Breast epithelium (tissue), 4 donors: ENCODE data around the gene TXNL4B. TPM values are rescaled to one million over a fixed set of nuclear protein-coding genes. Genes with fewer than 3 reads are reported as not detected.

Experiments used
- DNase-seq, 2 donors: peaks; one replicate each; pipeline ENCODE4 v3.0.0-alpha.2; 2019; ENCODE audit warnings: low spot score in 2 of 2
- H3K27ac ChIP-seq, 2 donors: fragments of 200-600 bp; sonication (generic) in 1 of 2; one replicate each; pipeline ENCODE4 v1.5.1; 2016 to 2019; ENCODE audit warnings: mild to moderate bottlenecking in 1 of 2
- H3K27me3 ChIP-seq, 2 donors: fragments of 200-600 bp; sonication (generic) in 1 of 2; one replicate each; pipeline versions ENCODE4 v1.5.1 to v1.6.0; 2017 to 2019; ENCODE audit warnings: control low read depth in 1 of 2, mild to moderate bottlenecking in 1 of 2
- H3K36me3 ChIP-seq: fragments of 200-600 bp; one replicate; pipeline ENCODE4 v1.5.1; 2019
- H3K4me1 ChIP-seq, 2 donors: fragments of 200-600 bp; sonication (generic); one replicate each; pipeline ENCODE4 v1.5.1; 2016 to 2019; ENCODE audit warnings: control low read depth in 1 of 2
- H3K4me3 ChIP-seq, 3 donors: fragments of 200-600 bp; sonication (generic); 1 replicate in 2 of 3; 2 replicates in 1 of 3; pipeline ENCODE4 v1.5.1; 2016 to 2019; ENCODE audit warnings: mild to moderate bottlenecking in 3 of 3, moderate library complexity in 2 of 3
- H3K9me3 ChIP-seq, 2 donors: fragments of 200-600 bp; sonication (generic) in 1 of 2; one replicate each; pipeline ENCODE4 v1.5.1; 2016 to 2019; ENCODE audit warnings: control low read depth in 1 of 2
- POLR2A ChIP-seq: fragments of 450-650 bp; IDR thresholded peaks from one replicate; pipeline ENCODE4 v1.6.1; 2016; ENCODE audit warnings: antibody characterized with exemption, mild to moderate bottlenecking, moderate library complexity
- POLR2AphosphoS5 ChIP-seq, 3 donors: sonication (generic); formaldehyde crosslinking; IDR thresholded peaks; one replicate each; pipeline ENCODE4 v1.6.1; 2017; ENCODE audit warnings: antibody characterized with exemption in 3 of 3
- intact Hi-C: fragments of 100-400 bp; cut with DNase I; formaldehyde crosslinking; loops from one replicate; pipeline ENCODE4 v1.15.1; 2023; ENCODE audit warnings: low total_unique reads
- total RNA-seq, 3 donors: library from RNA; depleted of rRNA; stranded (reverse); fragments of >200 nt; gene quantifications; one replicate each; pipeline ENCODE4 v1.1.0, GENCODE V29; 2016
- TF ChIP-seq, protein P1 (sequence below), 3 donors: fragments of 450-650 bp; IDR thresholded peaks; one replicate each; pipeline ENCODE4 v1.5.1; 2016 to 2017; ENCODE audit warnings: antibody characterized with exemption in 3 of 3, mild to moderate bottlenecking in 3 of 3, moderate library complexity in 3 of 3

The TXNL4B gene
- total RNA-seq, 3 donors from 2014 or later, result 7.2 to 16.4 (median 8.8) TPM

DNA sequence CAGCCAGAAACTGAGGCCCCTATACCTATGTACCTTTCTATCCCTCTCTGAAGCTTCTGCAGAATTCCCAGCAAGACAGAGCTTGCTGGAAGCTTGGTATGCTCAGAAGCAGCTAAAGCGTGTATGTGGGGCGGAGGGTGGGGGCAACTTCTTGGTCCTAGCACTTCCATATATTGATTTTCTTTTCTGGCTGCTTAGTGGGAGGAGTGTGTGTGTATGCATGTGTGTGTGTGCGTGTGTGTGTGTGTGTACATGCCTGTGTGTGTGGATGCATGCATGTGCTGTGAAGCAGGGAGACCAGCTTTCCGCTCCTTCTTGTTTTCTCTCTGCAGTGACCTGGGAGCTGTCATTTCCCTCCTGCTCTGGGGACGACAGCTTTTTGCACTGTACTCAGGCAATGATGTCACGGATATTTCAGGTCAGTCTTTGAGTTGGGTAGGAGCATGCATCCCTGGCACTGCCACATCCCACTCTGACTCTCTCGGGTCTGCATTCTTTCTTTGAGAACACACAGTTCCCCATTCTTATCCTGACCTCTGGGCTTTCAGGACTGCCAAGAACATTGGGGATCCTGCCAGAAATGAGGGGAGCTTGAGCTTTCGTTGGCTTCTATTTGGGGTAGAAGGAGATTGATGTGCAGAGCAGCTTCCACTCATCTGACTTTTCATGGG is 19.7 kb downstream of the TXNL4B start:
- Histone ChIP-seq H3K4me3 (no peak overlapping the region), H3K9me3 (no peaks in the 10 kb centered on the region), H3K36me3 (no peaks in the 10 kb centered on the region), H3K27ac (no peak overlapping the region), H3K4me1 (no peaks in the 10 kb centered on the region), H3K27me3 (no peaks in the 10 kb centered on the region)
- no peak for DNase-seq
- TF ChIP-seq, protein P1, sequence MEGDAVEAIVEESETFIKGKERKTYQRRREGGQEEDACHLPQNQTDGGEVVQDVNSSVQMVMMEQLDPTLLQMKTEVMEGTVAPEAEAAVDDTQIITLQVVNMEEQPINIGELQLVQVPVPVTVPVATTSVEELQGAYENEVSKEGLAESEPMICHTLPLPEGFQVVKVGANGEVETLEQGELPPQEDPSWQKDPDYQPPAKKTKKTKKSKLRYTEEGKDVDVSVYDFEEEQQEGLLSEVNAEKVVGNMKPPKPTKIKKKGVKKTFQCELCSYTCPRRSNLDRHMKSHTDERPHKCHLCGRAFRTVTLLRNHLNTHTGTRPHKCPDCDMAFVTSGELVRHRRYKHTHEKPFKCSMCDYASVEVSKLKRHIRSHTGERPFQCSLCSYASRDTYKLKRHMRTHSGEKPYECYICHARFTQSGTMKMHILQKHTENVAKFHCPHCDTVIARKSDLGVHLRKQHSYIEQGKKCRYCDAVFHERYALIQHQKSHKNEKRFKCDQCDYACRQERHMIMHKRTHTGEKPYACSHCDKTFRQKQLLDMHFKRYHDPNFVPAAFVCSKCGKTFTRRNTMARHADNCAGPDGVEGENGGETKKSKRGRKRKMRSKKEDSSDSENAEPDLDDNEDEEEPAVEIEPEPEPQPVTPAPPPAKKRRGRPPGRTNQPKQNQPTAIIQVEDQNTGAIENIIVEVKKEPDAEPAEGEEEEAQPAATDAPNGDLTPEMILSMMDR (IDR thresholded peaks at IDR 0.05), result no peak
- TF ChIP-seq POLR2A (no peak), POLR2AphosphoS5 (IDR thresholded peaks at IDR 0.05) (no peak)
- intact Hi-C loops, result no loop called here

DNA sequence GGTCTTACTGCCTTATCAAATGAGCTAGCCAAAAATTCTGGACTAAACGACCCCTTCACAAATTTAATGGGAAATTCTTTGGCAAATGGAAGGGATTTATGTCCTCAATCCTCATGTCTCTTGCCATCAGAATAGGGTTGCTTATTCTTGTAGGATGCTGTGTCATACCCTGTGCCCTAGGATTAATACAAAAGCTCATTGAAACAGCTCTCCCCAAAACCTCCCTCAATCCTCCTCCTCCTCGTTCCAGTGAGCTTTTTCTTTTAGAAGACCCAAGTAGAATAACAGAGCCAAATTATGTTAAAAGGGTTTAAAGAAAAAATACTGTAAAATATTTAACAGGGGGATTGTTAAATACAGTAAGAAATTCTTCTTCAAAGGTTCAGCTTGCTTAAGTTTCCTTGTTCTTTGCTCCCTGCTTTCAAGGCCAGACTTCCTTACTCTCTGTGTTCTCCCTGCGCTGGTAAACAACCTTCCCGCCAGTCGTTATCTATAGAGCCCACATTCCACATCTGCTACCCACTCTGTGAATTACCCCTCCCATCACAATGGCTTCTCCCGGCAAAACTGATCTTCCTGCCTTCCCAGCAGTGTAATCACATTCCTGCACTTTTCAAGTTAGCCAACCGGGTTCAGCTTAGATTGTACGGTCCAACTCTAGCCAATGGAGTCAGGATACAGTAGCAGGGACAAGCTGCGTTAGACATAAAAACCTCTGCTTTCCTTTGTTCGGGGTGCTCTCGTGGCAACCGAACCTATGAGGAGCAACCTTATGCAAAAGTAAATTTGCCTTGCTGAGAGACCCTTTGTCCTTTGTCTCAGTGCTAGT is 20.7 kb downstream of the TXNL4B start:
- Histone ChIP-seq H3K27me3 (no peaks in the 10 kb centered on the region), H3K4me1 (no peaks in the 10 kb centered on the region), H3K27ac (no peak overlapping the region), H3K9me3 (no peaks in the 10 kb centered on the region), H3K4me3 (no peak overlapping the region), H3K36me3 (no peaks in the 10 kb centered on the region)
- intact Hi-C loops, result no loop called here
- TF ChIP-seq POLR2AphosphoS5 (IDR thresholded peaks at IDR 0.05) (no peak), POLR2A (no peak)
- TF ChIP-seq, protein P1 (IDR thresholded peaks at IDR 0.05), result no peak
- no peak for DNase-seq

DNA sequence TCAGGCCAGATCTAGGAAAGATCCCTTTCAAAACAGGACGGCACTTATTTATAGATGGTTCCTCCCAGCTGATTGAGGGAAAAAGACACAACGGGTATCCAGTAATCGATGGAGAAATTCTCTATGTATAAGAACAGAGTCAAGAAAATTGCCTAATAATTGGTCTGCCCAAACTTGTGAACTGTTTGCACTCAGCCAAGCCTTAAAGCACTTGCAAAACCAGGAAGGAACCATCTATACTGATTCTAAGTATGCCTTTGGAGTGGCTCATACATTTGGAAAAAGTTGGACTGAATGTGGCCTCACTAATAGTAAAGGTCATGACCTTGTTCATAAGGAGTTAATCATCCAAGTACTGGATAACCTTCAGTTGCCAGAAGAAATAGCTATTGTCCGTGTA is 24.5 kb downstream of the TXNL4B start:
- TF ChIP-seq POLR2AphosphoS5 (IDR thresholded peaks at IDR 0.05), result no peak
- Histone ChIP-seq H3K27me3 (no peaks in the 10 kb centered on the region), H3K4me1 (no peaks in the 10 kb centered on the region), H3K27ac (no peak overlapping the region), H3K4me3 (no peak overlapping the region), H3K36me3 (no peaks in the 10 kb centered on the region), H3K9me3 (no peaks in the 10 kb centered on the region)
- DNase-seq, result no peak
- intact Hi-C loops, result no loop called here

DNA sequence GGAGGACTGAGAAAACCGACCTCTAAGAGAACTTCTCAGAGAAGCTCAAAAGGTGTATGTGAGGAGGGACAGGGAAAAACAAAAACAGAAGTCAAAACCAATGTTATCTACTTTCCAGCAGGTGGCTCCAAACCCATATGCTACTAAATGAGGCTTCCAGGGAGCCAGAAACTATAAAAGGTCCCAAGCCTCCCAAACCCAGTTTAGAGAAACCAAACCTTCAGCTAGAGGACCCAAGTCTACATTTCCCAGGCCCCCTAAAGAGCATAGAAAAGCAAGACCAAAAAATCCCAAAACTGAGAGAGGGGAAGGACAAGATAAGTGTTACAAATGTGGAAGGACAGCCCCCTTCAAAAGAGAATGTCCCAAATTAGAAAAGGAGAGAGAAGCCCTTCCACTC is 26.7 kb downstream of the TXNL4B start:
- intact Hi-C loops, result no loop called here
- TF ChIP-seq, protein P1 (IDR thresholded peaks at IDR 0.05), result peak; percentile 31 to 40 (median 32)
- TF ChIP-seq POLR2A, result no peak
- no peaks in the 10 kb centered on the region for H3K4me1 ChIP-seq
- H3K27ac ChIP-seq, result no peak overlapping the region
- no peaks in the 10 kb centered on the region for H3K36me3 ChIP-seq
- H3K4me3 ChIP-seq, result no peak overlapping the region
- no peaks in the 10 kb centered on the region for H3K9me3 ChIP-seq
- no peaks in the 10 kb centered on the region for H3K27me3 ChIP-seq
- no peak for DNase-seq

DNA sequence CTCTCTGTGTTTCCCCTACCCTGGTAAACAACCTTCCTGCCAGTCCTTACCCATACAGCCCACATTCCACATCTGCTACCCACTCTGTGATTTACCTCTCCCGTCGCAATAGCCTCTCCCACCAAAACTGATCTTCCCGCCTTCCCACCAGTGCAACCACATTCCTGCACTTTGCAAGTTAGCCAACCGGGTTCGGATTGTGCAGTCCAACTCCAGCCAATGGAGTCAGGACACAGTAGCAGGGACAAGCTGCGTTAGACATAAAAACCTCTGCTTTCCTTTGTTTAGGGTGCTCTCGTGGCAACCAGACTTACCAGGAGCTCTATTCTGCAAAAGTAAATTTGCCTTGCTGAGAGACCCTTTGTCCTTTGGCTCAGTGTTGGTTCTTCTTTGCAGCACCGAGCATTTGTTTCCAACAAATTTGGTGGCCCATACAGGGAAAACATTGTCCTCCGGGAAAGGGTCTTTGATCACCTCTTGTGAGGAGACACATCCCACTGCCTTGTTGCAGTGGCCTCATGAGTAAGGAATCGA is 29.0 kb downstream of the TXNL4B start:
- Histone ChIP-seq H3K36me3 (no peaks in the 10 kb centered on the region), H3K4me3 (no peak overlapping the region), H3K27ac (no peak overlapping the region), H3K27me3 (no peaks in the 10 kb centered on the region), H3K4me1 (no peaks in the 10 kb centered on the region), H3K9me3 (no peaks in the 10 kb centered on the region)
- DNase-seq, result no peak
- TF ChIP-seq POLR2AphosphoS5 (IDR thresholded peaks at IDR 0.05) (no peak), POLR2A (no peak)
- TF ChIP-seq, protein P1 (IDR thresholded peaks at IDR 0.05), result no peak
- intact Hi-C loops, result no loop called here
